ENCODE data around the gene CPSF2. TPM values are rescaled to one million over a fixed set of nuclear protein-coding genes. Genes with fewer than 3 reads are reported as not detected.

The CPSF2 gene
- total and polyA plus RNA-seq, 3 experiments from 2014 or later: 29.5 to 144 (median 134) TPM

DNA sequence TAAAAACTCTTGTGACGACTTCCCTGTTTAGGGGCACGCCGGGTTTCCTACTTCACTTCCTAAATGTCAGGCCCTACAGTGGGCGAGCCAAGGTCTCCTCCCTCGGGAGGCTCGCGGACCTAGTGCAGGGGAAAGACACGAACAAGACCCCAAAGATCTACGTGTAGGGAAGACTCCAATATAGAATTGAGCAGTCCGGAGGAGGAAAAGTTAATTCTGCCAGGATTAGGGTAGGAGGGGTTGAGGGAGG is 16.0 kb upstream of the CPSF2 start:
- CTCF ChIA-PET: interaction anchor here (0.9 to 3.9 kb wide), 5 partner anchors 9 to 547 kb away, joined by 3 to 81 read pairs (median 4); partner anchors contain the start of genes CPSF2, NDUFB1 and TRIP11

GRCh38 chr14:92106143-92106926 is 15.4 kb upstream of the CPSF2 start, which contains the start of gene ATXN3:
Gene ATXN3 (minus strand): TSS chr14:92106582. CDS start chr14:92106552, 30 bp downstream.
- CTCF ChIA-PET: interaction anchor here (0.8 to 3.9 kb wide), 11 partner anchors 7 to 546 kb away, joined by 3 to 81 read pairs (median 4); partner anchors contain the start of genes CPSF2, NDUFB1 and TRIP11
- H3K9me3 ChIP-seq (ENCODE audit: low read length): no peaks in the 10 kb centered on the region
- peak within 1 kb of the TSS; percentile 80 for H3K27ac ChIP-seq (ENCODE audit: low read depth, low read length)
- peaks cover 36 to 60% (median 59%) of the 10 kb centered on the region in 3 donors for H3K4me1 Mint-ChIP-seq
- H3K36me3 ChIP-seq (ENCODE audit: insufficient read depth, low read length): no peaks in the 10 kb centered on the region
- peaks cover 32% of the 10 kb centered on the region for H3K4me1 ChIP-seq (ENCODE audit: insufficient read depth, low read length)
- peaks cover 0 to 5% (median 0%) of the 10 kb centered on the region in 3 donors for H3K36me3 Mint-ChIP-seq
- H3K27me3 ChIP-seq (ENCODE audit: insufficient read depth, low read length, poor library complexity, severe bottlenecking): no peaks in the 10 kb centered on the region
- no peaks in the 10 kb centered on the region for H3K9me3 Mint-ChIP-seq
- peak within 1 kb of the TSS; percentile 93 to 99 (median 96) for H3K4me3 Mint-ChIP-seq
- H3K4me3 ChIP-seq (ENCODE audit: low read length): peak within 1 kb of the TSS; percentile 91
- peak; percentile 91 to 98 (median 95) for DNase-seq
- POLR2A ChIA-PET: interaction anchor here (0.6 to 2.7 kb wide), 4 partner anchors 13 to 358 kb away, joined by 5 to 44 read pairs (median 11); partner anchors contain the start of genes CPSF2 and NDUFB1
- peak within 1 kb of the TSS; percentile 83 to 99 (median 96) for H3K27ac Mint-ChIP-seq
- peaks cover 0 to 2% of the 10 kb centered on the region in 2 donors for H3K27me3 Mint-ChIP-seq

More for the DNA sequence above, 16.0 kb upstream of the CPSF2 start:
- peaks cover 0 to 5% (median 0%) of the 10 kb centered on the region in 3 donors for H3K36me3 Mint-ChIP-seq
- no peaks in the 10 kb centered on the region for H3K36me3 ChIP-seq (ENCODE audit: insufficient read depth, low read length)
- no peaks in the 10 kb centered on the region for H3K9me3 ChIP-seq (ENCODE audit: low read length)
- H3K27ac Mint-ChIP-seq: peak overlapping the region; percentile 83 to 99 (median 96)
- H3K27me3 Mint-ChIP-seq: peaks cover 0 to 2% of the 10 kb centered on the region in 2 donors
- DNase-seq: peak in 1 of 5 donors; percentile 30
- H3K4me1 Mint-ChIP-seq: peaks cover 36 to 64% (median 59%) of the 10 kb centered on the region in 3 donors
- peak overlapping the region; percentile 80 for H3K27ac ChIP-seq (ENCODE audit: low read depth, low read length)
- H3K4me1 ChIP-seq (ENCODE audit: insufficient read depth, low read length): peaks cover 32% of the 10 kb centered on the region
- H3K9me3 Mint-ChIP-seq: no peaks in the 10 kb centered on the region
- peak overlapping the region; percentile 93 to 99 (median 96) for H3K4me3 Mint-ChIP-seq
- no peaks in the 10 kb centered on the region for H3K27me3 ChIP-seq (ENCODE audit: insufficient read depth, low read length, poor library complexity, severe bottlenecking)
- POLR2A ChIA-PET: interaction anchor here (2.3 to 2.7 kb wide), 2 partner anchors 16 to 65 kb away, joined by 16 to 44 read pairs; partner anchors contain the start of genes CPSF2 and NDUFB1
- H3K4me3 ChIP-seq (ENCODE audit: low read length): peak overlapping the region; percentile 91

- peaks cover 26 to 41% (median 40%) of the 10 kb centered on the region in 3 donors for H3K4me1 Mint-ChIP-seq
- ChIA-PET CTCF (interaction anchor here (0.7 to 3.9 kb wide), 2 partner anchors 13 to 69 kb away, joined by 3 to 81 read pairs; partner anchors contain the start of genes CPSF2, NDUFB1 and TRIP11), POLR2A (interaction anchor here (0.6 kb wide), 1 partner anchor 496 kb away, joined by 4 read pairs; no protein-coding TSS in a partner anchor)
- H3K9me3 Mint-ChIP-seq: no peaks in the 10 kb centered on the region
- H3K4me3 Mint-ChIP-seq: peak overlapping the region in 4 of 7 donors; percentile 13 to 74 (median 40)
- Histone ChIP-seq H3K27me3 (ENCODE audit: insufficient read depth, low read length, poor library complexity, severe bottlenecking) (no peaks in the 10 kb centered on the region), H3K36me3 (ENCODE audit: insufficient read depth, low read length) (no peaks in the 10 kb centered on the region), H3K9me3 (ENCODE audit: low read length) (no peaks in the 10 kb centered on the region), H3K4me1 (ENCODE audit: insufficient read depth, low read length) (peaks cover 26% of the 10 kb centered on the region), H3K27ac (ENCODE audit: low read depth, low read length) (no peak overlapping the region), H3K4me3 (ENCODE audit: low read length) (peak overlapping the region; percentile 24)
- DNase-seq: peak in 1 of 5 donors; percentile 30
- no peaks in the 10 kb centered on the region for H3K27me3 Mint-ChIP-seq
- H3K27ac Mint-ChIP-seq: peak overlapping the region in 4 of 8 donors; percentile 15 to 79 (median 58)
- H3K36me3 Mint-ChIP-seq: peaks cover 0 to 5% (median 0%) of the 10 kb centered on the region in 3 donors
Measured at GRCh38 chr14:92108345-92109254, 13.2 kb upstream of the CPSF2 start.

DNA sequence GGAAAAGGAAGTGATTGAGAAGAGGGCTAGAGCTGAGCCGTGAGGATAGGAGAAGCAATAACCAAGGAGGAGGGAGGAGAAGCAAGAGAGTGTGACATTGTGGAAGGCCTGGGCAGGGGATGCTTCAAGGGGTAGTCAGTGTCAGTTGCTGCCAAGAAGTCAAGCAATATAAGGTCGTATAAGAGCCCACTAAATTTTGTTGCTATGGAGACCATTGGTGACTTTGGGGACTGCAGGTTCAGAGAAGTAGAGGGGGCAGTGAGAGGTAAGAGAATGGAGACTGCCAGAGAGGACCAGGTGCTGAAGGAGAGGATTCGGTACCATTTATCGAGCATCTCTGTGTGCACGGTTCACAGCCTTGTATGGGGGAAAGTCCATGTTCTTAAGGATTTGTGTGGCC is 12.3 kb upstream of the CPSF2 start:
- Mint-ChIP-seq H3K4me3 (peak overlapping the region in 1 of 7 donors; percentile 4), H3K4me1 (peaks cover 22 to 37% (median 32%) of the 10 kb centered on the region in 3 donors), H3K27me3 (no peaks in the 10 kb centered on the region), H3K9me3 (no peaks in the 10 kb centered on the region), H3K27ac (peak overlapping the region in 1 of 8 donors; percentile 63), H3K36me3 (peaks cover 0 to 7% (median 0%) of the 10 kb centered on the region in 3 donors)
- ChIA-PET CTCF (no interaction called here), POLR2A (interaction anchor here (0.6 kb wide), 1 partner anchor 12 kb away, joined by 7 read pairs; the partner anchor contains the start of gene CPSF2)
- no peak overlapping the region for H3K4me3 ChIP-seq (ENCODE audit: low read length)
- H3K36me3 ChIP-seq (ENCODE audit: insufficient read depth, low read length): no peaks in the 10 kb centered on the region
- no peak overlapping the region for H3K27ac ChIP-seq (ENCODE audit: low read depth, low read length)
- H3K27me3 ChIP-seq (ENCODE audit: insufficient read depth, low read length, poor library complexity, severe bottlenecking): no peaks in the 10 kb centered on the region
- H3K4me1 ChIP-seq (ENCODE audit: insufficient read depth, low read length): peaks cover 24% of the 10 kb centered on the region
- no peak for DNase-seq
- H3K9me3 ChIP-seq (ENCODE audit: low read length): no peaks in the 10 kb centered on the region

DNA sequence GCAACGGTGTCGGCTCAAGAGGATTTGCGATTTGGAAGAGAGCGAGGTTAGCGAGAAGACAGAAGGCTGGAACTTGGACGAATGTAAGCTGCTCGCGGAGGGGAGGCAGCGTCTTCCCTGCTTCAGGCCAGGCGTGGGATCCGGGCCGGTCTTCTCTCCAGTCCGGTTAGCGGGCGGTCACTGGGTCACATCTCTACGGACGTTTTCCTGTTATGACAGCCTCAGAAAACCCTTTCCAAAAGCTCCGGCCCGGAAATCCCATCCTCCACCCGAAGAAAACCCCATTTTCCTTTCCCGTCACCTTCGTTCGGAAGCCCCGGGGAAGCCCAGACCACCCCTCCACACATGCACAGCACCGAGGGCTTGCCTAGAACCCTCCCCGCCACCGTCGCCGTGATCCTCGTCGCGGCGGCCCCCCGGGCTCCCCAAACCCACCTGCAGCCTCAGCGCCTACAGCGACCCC is 531 bp upstream of the CPSF2 start:
- CTCF ChIA-PET: interaction anchor here (0.8 to 6.4 kb wide), 9 partner anchors 9 to 629 kb away, joined by 3 to 81 read pairs (median 4); partner anchors contain the start of genes ATXN3 and TRIP11
- H3K4me1 Mint-ChIP-seq: peaks cover 46 to 74% (median 53%) of the 10 kb centered on the region in 3 donors
- H3K4me1 ChIP-seq (ENCODE audit: insufficient read depth, low read length): peaks cover 20% of the 10 kb centered on the region
- no peaks in the 10 kb centered on the region for H3K9me3 ChIP-seq (ENCODE audit: low read length)
- DNase-seq: no peak
- peak overlapping the region; percentile 98 for H3K27ac ChIP-seq (ENCODE audit: low read depth, low read length)
- H3K36me3 ChIP-seq (ENCODE audit: insufficient read depth, low read length): peaks cover 4% of the 10 kb centered on the region
- peak overlapping the region; percentile 95 for H3K4me3 ChIP-seq (ENCODE audit: low read length)
- no peaks in the 10 kb centered on the region for H3K27me3 ChIP-seq (ENCODE audit: insufficient read depth, low read length, poor library complexity, severe bottlenecking)
- POLR2A ChIA-PET: interaction anchor here (0.5 to 2.8 kb wide), 10 partner anchors 10 to 673 kb away, joined by 3 to 44 read pairs (median 5); partner anchors contain the start of genes ATXN3, GOLGA5 and TRIP11
- H3K27ac Mint-ChIP-seq: peak overlapping the region; percentile 99 to 100 (median 100)
- peaks cover 0 to 2% of the 10 kb centered on the region in 2 donors for H3K27me3 Mint-ChIP-seq
- no peaks in the 10 kb centered on the region for H3K9me3 Mint-ChIP-seq
- H3K4me3 Mint-ChIP-seq: peak overlapping the region; percentile 94 to 100 (median 99)
- H3K36me3 Mint-ChIP-seq: peaks cover 0 to 47% (median 8%) of the 10 kb centered on the region in 3 donors

- ChIA-PET CTCF (interaction anchor here (0.9 to 6.4 kb wide), 6 partner anchors 11 to 482 kb away, joined by 3 to 81 read pairs (median 4); partner anchors contain the start of genes ATXN3 and TRIP11), POLR2A (interaction anchor here (0.6 to 2.8 kb wide), 11 partner anchors 9 to 1095 kb away, joined by 3 to 44 read pairs (median 5); partner anchors contain the start of genes ATXN3 and TRIP11)
- peaks cover 28% of the 10 kb centered on the region for H3K4me1 ChIP-seq (ENCODE audit: insufficient read depth, low read length)
- H3K4me3 Mint-ChIP-seq: peak overlapping the region; percentile 94 to 100 (median 99)
- H3K9me3 Mint-ChIP-seq: no peaks in the 10 kb centered on the region
- H3K27ac Mint-ChIP-seq: peak overlapping the region; percentile 99 to 100 (median 100)
- peak overlapping the region; percentile 95 for H3K4me3 ChIP-seq (ENCODE audit: low read length)
- peaks cover 0 to 2% of the 10 kb centered on the region in 2 donors for H3K27me3 Mint-ChIP-seq
- DNase-seq: peak in 1 of 5 donors; percentile 3
- H3K36me3 ChIP-seq (ENCODE audit: insufficient read depth, low read length): peaks cover under 1% of the 10 kb centered on the region
- no peaks in the 10 kb centered on the region for H3K27me3 ChIP-seq (ENCODE audit: insufficient read depth, low read length, poor library complexity, severe bottlenecking)
- H3K27ac ChIP-seq (ENCODE audit: low read depth, low read length): peak overlapping the region; percentile 98
- no peaks in the 10 kb centered on the region for H3K9me3 ChIP-seq (ENCODE audit: low read length)
- peaks cover 3 to 46% (median 9%) of the 10 kb centered on the region in 3 donors for H3K36me3 Mint-ChIP-seq
- H3K4me1 Mint-ChIP-seq: peaks cover 49 to 79% (median 55%) of the 10 kb centered on the region in 3 donors
Measured at GRCh38 chr14:92122351-92122677, 545 bp downstream of the CPSF2 start.

- H3K4me3 ChIP-seq (ENCODE audit: low read length): peak overlapping the region; percentile 95
- DNase-seq: no peak
- peaks cover 30% of the 10 kb centered on the region for H3K4me1 ChIP-seq (ENCODE audit: insufficient read depth, low read length)
- Mint-ChIP-seq H3K27me3 (peaks cover 0 to 2% of the 10 kb centered on the region in 2 donors), H3K27ac (peak overlapping the region; percentile 99 to 100 (median 100)), H3K4me3 (peak overlapping the region; percentile 94 to 100 (median 99)), H3K4me1 (peaks cover 54 to 82% (median 59%) of the 10 kb centered on the region in 3 donors), H3K9me3 (no peaks in the 10 kb centered on the region), H3K36me3 (peaks cover 3 to 47% (median 12%) of the 10 kb centered on the region in 3 donors)
- H3K9me3 ChIP-seq (ENCODE audit: low read length): no peaks in the 10 kb centered on the region
- ChIA-PET CTCF (interaction anchor here (0.9 to 6.4 kb wide), 4 partner anchors 12 to 83 kb away, joined by 3 to 81 read pairs (median 6); partner anchors contain the start of genes ATXN3 and TRIP11), POLR2A (interaction anchor here (0.6 to 2.8 kb wide), 4 partner anchors 11 to 463 kb away, joined by 3 to 44 read pairs (median 14); partner anchors contain the start of genes ATXN3 and TRIP11)
- peak overlapping the region; percentile 98 for H3K27ac ChIP-seq (ENCODE audit: low read depth, low read length)
- H3K36me3 ChIP-seq (ENCODE audit: insufficient read depth, low read length): no peaks in the 10 kb centered on the region
- no peaks in the 10 kb centered on the region for H3K27me3 ChIP-seq (ENCODE audit: insufficient read depth, low read length, poor library complexity, severe bottlenecking)
Measured at GRCh38 chr14:92122761-92123160, 992 bp downstream of the CPSF2 start.
